Measurements from ENCODE around the gene ANKRD23.

The ANKRD23 gene

GRCh38 chr2:96877042-96877451 is 33.2 kb upstream of the ANKRD23 start:
- DNase-seq, result no peak

DNA sequence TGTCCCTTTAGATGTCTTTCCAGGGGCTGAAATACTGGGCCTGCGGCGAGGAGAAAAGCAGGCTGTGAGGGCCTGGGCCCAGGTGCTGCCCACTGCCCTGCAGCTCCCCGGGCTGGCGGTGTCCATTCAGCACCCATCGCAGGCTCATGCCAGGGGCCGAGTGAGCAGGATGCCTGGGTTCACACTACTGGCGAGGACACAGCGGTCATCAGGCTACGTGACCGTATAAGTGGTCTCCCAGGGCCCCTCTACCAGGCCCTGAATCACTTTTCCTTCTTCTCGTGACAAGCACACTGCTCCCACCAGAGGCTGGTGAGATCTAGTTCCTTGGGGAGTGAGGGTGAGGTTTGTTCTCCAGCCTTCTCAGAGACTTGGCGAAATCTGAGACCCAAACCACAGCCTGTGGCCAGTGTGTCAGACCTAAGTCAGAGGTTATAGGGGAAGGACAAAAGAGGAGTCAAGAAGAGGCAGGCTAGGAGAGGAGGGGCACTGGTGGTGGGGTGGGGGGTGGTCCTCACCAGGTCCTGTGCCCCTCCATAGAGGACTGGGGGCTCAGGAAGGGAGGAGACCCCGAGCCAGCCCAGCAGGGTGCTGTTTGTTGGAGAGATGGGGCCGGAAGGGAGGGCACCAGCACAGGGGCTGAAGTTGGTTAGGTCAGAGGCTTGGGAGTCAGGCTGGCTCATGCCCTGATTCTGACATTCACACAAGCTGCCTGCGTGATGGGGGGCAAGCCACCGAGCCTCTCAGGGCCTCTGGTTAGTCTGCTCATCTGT is 32.6 kb upstream of the ANKRD23 start:
- no peak for DNase-seq

DNA sequence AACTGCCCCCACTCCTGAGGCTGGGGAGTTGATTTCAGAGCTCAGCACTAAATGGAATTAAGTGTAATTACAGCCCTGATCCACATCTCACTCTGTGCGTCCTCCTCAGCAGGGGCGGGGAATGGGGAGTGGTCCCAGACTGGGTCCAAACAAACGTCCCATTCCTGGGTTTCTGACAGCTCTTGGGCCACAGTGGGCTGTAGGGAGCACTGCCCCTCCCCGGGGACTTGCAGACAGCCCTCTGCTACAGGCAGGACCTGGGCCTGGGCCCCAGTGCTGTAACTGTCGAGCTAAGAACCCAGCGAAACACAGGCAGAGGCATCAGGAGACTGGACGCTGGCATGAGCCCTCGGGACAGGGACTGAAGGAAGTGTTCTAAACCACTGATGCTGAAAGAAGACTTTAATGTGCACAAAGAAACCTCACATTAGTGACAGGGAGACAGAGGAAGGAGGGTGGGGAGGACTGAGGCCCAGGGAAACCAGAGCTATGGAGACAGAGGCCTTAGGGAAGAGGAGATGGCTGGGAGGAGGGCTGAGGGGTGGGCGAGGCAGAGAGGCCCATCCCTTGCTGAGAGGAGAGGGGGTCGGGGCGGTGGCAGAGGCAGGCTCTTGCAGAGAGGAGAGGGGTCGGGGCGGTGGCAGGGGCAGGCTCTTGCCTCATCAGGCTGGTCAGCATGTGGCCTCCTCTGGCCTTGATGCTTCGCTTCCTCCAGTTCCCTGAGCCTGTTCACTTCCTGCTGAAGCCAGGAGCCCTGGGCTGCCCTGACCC is 31.9 kb upstream of the ANKRD23 start:
- no peak for DNase-seq

GRCh38 chr2:96874198-96874831 is 30.5 kb upstream of the ANKRD23 start:
- DNase-seq, result peak; percentile 62 to 70 (median 68)

DNA sequence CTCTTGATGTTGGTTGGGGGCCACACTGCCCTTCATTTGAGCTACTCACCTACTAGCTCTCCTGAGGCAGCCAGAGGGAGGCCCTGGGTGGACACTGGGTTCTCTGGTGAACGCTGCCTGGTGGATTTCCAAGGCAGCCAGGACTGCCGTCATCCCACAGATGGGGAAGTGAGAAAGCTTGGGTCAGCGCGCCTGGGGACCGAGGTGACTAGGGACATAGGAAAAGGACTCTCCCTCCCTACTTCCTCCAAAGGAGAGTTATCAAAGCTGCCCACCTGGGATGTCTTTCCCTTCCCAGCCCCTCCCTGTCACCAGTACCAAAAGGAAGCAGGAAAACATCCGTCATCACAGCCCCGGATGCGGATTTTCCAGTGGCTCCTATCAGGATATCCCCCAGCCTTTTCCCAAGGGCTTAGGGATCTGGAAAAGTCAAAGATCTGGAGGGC is 29.9 kb upstream of the ANKRD23 start:
- DNase-seq, result peak; percentile 87 to 90 (median 87)

DNA sequence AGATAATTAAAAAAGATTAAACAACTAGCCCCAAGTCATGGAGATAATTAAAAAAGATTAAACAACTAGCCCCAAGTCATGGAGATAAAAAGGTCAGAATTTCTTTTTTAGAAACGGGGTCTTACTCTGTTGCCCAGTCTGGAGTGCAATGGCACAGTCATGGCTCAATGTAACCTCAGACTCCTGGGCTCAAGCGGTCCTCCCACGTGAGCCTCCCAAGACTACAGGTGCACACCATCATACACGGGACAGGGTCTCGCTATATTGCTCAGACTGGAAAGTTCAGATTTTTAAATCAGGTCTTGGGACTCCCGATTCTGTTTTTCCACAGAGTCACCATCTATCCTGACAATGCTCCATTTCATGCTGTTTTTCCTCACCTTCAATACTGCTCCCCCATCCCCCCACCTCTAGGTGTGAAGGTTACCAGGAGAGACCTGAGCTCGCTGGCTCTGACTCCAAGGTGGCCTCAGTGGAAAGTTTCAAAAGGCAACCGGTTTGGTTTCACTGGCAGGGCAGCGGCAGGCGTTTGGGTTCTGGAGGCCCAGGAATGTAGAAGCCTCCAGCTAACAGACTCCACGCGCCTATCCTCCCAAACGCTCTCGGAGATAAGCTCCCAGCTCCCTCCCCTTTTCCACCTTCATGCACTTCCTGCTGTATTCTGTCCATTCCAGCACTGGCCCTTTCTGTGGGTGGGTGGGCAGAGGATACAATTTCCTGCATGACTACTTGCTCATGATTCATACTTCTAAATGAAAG is 28.9 kb upstream of the ANKRD23 start:
- DNase-seq, result no peak

GRCh38 chr2:96870626-96871255 is 26.9 kb upstream of the ANKRD23 start:
- peak in 1 of 3 donors; percentile 37 for DNase-seq

DNA sequence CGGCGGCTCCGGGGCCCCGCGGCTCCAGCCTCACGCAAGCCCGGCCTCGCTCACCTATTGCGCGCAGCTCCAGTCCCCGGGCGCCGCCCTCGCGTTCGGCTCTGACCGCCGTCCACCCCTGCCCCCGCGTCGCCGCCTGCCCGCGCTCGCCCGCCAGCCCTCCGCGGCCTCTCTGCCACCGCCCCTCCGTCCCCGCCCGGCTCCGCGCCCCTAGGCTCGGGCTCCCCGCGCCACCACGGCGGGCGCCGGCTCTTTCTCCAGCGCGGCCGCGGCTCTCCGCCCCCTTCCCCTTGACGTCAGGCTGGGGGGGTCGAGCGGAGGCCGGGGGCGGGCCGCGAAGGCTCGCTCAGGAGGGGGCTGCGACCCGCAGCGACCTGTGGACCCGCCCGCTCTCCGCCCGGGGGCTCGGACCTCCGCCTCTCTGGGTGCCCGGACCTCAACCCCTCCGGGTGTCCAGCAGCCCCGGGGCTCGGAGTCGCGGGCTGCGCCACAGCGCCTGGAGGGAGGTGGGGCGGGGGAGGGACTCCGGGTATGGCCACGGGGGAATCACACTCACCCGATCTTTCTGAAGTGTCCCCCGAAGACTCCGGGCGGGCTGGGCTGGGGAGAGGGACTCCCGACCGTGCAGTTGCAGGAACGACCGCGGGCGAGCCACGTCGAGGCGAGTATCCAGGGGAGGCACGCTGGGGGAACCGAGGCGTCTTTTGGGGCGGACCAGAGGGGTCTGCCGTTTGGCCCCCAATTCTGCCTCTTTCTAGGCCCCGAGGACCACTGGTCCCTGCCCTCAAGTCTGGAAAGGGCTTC is 26.2 kb upstream of the ANKRD23 start, which contains the start of gene SEMA4C:
TSS of gene SEMA4C (minus strand) at position 259 of the 804 bp plus-strand sequence. CDS start 2,194 bp downstream, outside the sequence.
- peak in 1 of 3 donors; percentile 54 for DNase-seq

GRCh38 chr2:96869281-96869821 is 25.5 kb upstream of the ANKRD23 start:
- DNase-seq, result peak in 1 of 3 donors; percentile 40

- DNase-seq, result peak; percentile 57 to 76 (median 64)
Measured at GRCh38 chr2:96868555-96869280, 24.9 kb upstream of the ANKRD23 start.

DNA sequence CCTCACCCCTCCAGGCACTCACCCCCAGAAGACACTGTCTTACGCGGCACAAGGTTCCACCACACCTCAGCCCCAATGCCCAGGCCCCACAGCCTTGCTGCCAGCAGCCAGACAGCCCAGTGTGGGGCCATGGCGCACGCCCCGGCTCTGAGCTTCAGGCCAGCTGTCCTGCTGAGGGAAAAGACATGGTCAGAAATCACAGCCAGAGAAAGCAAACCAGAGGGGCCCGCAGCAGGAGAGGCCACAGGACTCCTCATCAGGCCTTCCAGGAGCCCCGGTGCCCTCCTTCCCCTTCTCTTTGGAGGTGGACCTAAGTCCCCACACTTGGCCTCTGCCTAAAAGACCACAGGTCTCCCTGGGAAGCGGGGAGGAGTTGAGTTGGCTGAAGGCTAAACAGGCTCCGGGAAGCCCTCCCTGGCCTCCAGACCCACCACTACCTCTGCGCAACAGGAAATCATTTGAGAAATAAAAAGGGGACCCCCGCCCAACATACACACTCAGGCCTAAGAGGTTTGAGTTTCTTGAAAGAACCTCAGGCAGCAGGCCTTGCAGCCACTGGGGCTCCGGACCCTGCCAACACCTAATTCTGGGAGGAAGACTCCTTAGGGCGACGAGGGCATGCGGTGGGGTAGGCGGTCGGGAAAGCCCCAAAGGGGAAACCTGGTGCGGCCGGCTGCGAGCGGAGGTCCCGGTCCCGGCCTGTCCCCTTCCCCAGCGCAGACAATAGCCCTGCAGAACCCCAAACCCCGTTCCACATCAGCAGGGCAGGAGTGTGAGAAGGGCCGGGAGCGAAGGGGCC is 24.1 kb upstream of the ANKRD23 start:
- peak in 1 of 3 donors; percentile 67 for DNase-seq

DNA sequence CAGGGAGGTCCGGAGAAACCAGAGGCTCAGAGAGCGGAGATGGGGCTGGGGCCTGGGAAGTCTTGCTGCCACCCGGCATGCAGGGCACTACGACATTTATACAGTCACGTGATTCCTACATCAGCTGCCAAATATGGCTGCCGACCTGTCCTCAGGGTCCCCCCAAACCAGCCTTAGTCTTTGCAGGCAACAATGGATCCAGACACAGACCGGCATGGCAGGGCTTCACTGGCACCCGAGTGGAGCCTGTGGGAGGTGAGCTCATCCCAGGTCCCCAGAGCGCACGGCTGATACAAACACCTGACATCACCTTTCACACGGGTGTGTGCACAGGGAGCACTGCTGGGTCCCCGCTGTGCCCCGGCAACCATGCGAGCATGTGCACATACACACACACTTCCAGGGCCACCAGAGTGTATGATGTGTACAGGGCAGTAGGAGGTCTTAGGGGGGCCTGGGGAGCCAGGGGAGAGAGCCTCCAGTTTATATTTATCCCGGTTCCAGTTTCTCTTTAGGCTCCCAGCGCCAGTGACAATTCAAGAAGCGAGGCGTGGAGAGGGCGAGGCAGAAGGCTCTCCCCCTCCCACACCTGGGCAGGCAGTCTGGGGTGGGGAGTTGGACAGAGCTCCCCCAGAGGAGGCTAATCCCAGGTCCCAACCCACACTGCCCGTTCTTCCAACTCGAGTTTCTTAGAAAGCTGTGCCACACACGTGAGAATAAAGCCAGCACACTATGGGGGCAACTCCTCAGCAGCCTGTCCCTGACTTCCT is 23.4 kb upstream of the ANKRD23 start:
- DNase-seq, result no peak

DNA sequence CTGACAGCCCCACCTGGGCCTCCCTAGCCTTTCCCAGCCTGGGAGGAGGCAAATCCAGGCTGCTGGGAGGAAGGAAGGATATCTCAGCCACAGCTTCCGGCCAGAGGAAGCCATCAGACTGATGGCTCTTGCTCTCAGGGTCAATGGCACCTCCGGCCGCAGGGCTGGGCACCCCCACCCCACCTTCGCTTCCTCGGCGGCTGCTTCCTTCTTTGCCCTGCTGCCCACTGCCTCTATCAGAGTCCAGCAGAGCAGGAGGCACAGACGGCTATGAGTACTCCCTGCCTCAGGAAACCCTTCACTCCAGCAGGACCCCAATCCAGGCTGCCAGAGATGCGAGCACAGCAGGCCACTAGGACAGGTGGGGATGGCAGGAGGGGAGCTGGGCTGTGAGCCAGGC is 22.8 kb upstream of the ANKRD23 start:
- DNase-seq, result no peak

DNA sequence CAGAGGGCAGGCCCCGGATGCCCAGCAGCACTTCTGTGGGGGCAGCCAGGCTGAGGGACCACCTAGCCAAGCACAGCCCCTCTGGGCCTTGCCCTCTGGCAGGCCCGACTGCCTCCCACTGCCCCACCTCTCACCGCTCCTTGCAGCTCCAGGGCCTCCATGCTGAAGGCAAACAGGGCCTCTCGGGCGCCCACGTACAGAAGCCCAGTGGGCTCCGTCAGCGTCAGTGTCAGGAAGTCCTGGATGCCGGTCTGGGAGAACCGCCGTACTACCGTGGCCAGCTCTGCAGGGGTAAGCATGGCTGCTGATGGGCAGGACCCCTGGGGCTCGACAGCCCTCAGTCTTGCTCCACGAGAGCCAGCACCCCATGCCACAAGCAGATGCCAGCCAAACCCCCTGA is 22.3 kb upstream of the ANKRD23 start:
- DNase-seq, result no peak

- no peak for DNase-seq
Measured at GRCh38 chr2:96865654-96866053, 21.8 kb upstream of the ANKRD23 start.

GRCh38 chr2:96864343-96865091 is 20.7 kb upstream of the ANKRD23 start:
- DNase-seq, result no peak

DNA sequence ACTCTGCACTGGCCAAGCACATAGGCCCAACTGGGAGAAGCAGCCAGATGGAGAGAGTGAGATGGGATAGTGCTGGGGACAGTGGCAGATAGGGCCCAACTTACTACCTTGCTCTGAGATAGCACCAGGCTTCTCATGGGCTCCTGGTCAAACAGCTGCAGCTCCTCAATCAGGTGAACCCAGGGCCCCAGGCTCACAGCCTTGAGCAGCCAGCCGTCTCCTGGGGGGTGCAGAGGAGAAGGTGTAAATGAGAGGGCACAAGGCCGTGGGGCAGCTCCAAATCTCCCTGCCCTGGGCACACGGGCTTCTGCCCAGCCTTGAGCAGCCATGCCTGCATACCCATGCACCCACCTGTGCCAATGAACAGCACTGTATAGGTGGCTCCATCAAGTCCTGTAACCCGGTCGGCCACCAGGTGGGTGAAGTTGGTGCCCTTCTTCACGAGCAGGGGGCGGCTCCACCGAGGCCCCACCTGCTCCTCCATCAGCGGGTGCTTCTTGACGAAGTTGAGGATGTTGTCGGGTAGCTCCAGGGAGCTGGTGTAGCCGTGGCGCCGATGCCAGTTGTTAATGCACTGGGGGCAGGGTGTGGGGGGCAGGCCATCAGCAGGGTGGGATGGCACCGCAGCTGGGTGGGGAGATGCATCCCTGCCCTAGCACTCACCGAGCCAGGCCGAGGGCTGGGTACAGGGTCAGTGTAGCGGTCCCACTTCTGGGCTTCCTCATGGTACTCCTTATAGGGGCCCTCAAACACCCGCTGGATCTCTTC is 19.9 kb upstream of the ANKRD23 start:
- no peak for DNase-seq
